ENCODE measurements around the gene TRAK1. TPM values are rescaled to one million over a fixed set of nuclear protein-coding genes. Genes with fewer than 3 reads are reported as not detected.
"Not testable (repeated sequence)": the region's sequence is repeated elsewhere in the genome, so short reads cannot be mapped to it uniquely, and the experiment has no call there.

Gene TRAK1, protein sequence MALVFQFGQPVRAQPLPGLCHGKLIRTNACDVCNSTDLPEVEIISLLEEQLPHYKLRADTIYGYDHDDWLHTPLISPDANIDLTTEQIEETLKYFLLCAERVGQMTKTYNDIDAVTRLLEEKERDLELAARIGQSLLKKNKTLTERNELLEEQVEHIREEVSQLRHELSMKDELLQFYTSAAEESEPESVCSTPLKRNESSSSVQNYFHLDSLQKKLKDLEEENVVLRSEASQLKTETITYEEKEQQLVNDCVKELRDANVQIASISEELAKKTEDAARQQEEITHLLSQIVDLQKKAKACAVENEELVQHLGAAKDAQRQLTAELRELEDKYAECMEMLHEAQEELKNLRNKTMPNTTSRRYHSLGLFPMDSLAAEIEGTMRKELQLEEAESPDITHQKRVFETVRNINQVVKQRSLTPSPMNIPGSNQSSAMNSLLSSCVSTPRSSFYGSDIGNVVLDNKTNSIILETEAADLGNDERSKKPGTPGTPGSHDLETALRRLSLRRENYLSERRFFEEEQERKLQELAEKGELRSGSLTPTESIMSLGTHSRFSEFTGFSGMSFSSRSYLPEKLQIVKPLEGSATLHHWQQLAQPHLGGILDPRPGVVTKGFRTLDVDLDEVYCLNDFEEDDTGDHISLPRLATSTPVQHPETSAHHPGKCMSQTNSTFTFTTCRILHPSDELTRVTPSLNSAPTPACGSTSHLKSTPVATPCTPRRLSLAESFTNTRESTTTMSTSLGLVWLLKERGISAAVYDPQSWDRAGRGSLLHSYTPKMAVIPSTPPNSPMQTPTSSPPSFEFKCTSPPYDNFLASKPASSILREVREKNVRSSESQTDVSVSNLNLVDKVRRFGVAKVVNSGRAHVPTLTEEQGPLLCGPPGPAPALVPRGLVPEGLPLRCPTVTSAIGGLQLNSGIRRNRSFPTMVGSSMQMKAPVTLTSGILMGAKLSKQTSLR
- polyA plus RNA-seq (ENCODE audit: insufficient read length): 103 TPM

DNA sequence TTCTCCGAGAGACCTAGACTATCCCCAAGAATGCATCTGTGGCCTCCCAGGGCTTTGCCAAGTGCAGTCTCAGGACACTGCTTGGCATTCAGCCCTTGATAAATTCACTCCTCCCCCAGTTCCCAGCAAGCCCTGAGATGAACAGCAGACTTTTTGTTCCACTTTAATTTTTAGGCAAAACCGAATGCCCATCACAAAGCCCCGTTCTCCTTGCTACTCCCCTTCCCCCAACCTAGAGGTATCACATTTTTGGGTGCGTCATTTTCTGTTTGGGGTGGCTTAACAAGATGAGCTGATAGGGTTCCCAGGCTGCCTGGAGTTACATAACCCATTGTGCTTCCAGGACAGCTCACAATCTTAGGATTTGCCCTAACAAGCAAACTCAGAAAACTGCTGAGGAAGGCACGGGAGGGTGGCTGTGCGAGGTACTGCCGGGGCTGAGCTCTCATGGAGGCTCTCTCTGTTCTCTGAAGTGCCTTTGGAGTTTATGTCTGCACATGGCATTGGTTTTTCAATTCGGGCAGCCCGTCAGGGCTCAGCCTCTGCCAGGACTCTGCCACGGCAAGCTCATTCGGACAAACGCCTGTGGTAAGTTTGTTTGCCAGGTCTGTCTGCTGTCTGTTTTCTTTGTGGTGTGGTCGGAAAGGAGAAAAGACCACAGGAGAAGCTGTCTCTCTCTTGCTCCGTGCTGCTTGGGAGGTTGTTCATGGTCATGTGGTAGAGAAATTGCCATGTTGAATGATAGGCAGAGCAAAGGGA, at the start of gene TRAK1:
Gene TRAK1 (plus strand): TSS at position 385 of the 759 bp plus-strand sequence. CDS start 113 bp downstream, at position 498.
- DNase-seq (ENCODE audit: low read depth): no peak

DNA sequence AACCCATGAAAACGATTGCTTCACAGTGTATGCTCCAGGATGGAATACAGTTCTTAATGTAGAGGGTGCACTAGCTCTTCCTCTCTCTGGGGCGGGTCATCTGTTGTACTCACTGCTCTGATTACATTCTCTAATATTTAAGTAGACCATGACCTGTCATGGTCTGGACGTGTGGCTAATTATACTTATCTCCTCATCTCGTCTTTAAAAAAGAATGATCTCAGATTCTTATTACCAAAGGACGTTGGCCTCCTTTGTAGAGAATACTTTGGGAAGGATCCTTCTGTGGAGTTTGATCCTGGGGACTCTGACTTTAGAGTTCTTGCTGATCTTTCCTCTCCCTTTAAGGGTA, 48.4 kb upstream of the TRAK1 start:
- DNase-seq (ENCODE audit: low read depth): no peak

DNA sequence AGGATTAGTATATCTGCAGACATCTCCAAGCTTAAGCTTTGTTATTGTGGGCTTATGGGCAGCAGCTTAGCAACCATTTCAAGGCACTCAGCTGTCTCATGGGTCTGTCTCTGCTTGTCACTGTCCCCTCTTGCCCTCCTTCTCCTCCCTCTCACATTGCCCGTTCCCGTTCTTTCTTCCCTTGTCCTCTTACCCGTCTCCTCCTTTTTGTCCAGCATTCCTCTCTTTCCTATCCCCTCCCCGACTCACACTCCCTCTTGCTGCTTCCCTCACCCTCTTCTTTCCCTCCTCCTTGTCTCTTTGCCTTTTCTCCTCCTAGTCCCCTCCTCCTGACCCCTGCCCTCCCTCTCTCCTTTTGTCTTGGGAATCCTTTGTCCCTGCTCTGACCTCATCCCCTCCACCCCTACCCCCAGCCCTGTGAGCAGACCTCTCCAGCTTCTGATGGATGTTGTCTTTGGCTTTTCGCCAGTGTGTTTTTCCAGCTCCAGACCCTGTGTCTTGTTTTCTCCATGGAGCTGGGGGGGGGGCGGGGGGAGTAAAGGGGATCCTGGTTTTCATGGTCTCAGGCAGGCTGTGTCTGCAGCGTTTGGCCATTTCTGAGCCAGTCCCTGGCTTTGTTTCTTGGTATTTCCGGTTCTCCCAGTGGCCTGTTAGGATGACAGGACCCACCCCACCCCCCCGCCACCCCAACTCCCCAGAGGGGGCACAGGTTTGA, 47.9 kb upstream of the TRAK1 start:
- no peak for DNase-seq (ENCODE audit: low read depth)

DNA sequence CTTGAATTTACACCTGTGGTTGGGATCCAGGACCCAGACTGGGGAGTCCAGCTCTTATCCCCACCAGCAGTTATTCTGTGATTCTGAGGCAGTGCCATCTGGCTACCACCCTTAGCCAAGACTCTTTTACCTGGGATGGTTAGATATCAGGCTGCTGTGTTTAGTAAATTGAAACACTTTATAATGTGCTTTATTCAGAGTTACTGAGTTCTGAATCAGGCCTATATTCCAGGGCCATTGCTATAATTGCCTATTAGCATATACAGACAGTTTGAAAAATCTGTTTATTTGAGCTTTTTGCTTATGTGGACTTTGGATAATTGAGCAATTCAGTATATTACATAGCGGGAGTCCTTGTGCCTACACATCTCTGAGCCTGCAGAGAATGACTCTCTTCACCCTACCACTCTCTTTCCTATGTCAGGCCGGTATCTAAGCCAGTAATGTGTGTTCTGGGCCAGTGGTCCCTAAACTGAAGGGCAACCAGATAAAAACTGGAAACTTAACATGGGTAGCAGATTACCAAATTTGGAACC, 45.4 kb upstream of the TRAK1 start:
- DNase-seq (ENCODE audit: low read depth): no peak

DNA sequence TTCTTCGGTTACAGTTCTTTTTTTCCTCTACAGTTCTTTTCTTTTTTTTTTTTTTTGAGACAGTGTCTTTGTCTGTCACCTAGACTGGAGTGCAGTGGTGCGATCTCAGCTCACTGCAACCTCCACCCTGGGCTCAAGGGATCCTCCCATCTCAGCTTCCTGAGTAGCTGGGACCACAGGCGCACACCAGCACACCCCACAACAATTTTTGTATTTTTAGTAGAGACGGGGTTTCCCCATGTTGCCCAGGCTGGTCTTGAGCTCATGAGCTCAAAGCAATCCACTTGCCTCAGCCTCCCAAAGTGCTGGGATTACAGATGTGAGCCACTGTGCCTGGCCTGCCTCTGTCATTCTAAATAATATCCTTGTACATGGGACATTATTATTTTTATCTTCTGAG, 42.6 kb upstream of the TRAK1 start:
- DNase-seq (ENCODE audit: low read depth): not testable (repeated sequence)

DNA sequence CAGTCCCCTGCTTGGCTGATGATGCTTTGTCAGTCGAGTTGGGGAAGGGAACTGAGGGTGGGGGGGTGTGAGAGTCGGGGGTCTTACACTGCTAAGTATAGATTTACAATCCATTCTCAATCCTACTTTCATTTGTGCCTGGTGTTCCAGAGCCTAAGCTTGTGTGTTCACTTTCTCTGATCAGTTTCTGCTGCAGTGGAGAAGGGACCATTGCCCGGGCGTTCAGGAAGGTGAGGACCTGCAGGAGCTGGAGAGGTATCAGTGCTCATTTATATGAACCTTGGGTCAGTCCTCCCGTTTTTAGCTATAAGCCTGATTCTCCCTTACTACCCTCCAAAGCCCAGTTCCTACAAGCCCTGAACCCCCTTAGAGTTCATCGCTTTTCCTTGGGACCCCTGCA, 41.0 kb upstream of the TRAK1 start:
- DNase-seq (ENCODE audit: low read depth): no peak

DNA sequence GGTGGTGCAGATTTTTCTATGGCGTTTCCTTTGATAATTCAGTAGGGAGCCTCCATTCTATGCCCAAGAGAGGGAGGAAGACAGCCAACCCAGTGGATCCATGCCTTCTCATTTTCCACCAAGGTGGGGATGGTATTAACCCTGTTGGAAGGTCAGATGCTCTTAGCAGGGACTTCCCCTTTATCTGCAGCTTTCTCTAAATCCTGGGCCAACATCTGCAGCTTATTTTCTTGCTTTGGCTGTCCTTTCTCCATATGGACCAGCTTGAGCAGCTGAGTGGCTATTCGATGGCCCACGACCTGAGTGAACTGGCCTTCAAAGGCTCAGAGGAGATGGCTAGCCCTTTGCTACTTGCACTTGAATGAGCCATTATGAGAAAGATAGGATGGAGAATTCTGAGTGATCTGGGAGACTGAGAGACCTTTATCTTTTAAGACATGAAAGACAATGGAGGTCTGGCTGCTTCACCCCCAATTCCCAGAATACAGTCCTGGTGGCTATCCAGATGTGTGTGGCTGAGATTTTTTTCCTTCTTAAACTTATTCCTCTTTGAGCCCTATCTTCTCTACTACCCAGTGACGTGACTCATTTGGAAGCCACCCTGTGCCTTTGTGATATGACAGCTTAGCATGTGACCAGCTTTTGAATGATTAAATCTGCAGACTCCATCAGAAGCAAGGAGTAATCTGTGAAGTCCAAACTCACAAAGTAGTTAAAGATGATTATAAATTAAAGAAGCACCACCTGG, 39.6 kb upstream of the TRAK1 start:
- no peak for DNase-seq (ENCODE audit: low read depth)

DNA sequence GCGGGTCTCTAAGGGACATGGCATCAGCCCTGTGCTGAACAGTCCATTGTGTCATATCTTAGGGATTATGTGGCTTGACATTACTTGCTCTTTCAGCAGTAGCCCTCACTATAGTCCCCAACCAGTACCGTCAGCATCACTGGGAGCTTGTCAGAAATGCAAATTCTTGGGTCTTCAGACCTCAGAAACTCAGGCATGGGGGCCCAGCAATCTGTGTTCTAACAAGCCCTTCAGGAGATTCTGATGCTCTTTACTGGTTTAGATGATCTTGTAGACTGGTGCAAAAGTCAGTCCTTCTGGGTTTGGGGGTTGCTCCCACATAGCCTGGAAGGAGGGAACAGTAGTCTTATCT, 39.0 kb upstream of the TRAK1 start:
- DNase-seq (ENCODE audit: low read depth): no peak

DNA sequence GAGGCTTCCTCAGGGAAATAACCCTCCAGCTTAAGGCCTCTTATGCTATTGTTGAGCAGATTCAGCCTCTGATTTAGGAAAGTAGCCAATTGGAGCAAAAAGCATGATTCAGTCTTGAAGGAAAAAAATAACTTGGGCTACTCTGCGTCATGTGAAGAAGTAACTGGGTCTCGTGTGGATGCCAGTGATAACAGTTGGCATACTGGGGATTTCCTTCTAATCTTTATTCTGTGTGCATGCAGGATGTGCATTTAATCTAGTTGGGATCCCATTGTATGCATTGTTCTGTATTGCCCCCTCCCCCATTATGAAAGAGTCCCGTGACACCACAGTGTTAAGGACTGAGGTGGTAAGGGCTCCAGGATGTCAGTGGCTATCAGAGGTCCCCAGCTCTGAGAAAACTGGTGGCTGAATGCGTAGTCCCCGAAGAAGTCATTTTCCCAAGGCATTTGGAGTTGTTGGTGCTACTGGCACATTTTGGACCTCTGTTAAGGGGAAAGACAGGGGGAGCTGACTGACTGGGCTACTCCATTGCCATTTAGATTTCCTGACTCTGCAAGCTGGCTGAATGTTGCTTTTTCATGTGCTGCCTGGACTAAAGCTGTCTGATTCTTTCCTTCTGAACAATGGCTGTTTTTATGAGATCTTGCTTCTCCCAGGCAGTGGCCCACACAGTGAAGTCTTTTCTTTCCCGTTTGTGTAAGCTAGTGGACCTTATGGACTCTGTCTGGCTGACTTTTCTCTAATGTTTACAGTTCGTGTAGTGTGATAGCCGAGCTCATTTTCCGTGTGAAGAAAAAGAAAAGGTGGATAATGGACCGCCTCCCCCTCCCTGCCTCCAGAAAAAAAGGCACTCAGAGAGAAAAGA, 38.4 kb upstream of the TRAK1 start:
- no peak for DNase-seq (ENCODE audit: low read depth)

DNA sequence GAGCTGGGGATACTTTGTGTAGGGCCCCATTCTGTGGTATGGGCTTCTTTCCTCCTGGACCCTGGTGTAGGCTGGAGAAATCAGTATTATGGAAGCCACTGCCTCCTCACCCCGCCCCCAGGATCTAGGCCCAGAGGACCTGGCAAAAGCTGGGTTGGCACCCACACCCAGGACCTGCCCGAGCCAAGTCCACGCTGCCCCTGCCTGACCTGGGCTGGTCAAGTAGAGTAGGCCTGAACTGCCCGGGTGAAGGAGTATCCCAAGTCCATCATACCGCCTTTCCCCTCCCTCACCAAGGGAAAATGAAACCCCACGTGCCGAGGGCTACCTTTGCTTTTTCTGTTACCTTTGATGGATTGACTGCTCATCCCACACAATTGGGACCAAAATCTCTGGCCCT, 37.7 kb upstream of the TRAK1 start:
- DNase-seq (ENCODE audit: low read depth): no peak

DNA sequence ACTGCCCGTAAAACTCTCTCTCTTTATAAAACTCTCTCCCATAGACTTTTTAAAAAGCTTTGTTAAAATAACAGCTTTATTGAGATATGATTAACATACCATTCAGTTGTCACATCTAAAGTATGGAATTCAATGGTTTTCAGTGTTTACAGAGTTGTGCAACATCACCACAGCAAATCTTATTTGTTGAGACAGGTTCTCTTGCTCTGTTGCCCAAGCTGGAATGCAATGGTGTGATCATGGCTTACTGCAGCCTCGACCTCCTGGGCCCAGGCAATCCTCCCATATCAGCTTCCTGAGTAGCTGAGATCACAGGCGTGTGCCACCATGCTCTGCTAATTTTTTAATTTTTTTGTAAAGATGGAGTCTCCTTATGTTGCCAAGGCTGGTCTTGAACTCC, 35.9 kb upstream of the TRAK1 start:
- DNase-seq (ENCODE audit: low read depth): no peak

DNA sequence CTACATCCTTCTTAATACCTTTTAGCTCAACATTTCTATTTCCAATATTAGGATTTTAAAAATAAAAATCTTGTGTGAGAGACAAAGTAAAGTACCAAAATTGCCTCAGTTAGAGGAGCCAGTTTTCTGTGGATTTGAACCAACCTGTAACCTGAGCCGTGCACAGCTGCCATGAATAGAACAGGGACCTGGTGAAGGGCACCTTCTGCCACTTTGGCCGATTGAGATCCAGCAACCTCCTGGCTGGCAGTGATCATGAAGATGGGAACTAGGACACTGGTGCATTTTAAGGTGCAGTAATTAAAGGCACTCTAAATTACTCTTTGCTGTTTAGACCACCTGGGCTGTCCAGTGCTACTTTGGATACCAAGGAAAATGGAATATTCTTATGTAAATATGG, 34.3 kb upstream of the TRAK1 start:
- DNase-seq (ENCODE audit: low read depth): no peak

DNA sequence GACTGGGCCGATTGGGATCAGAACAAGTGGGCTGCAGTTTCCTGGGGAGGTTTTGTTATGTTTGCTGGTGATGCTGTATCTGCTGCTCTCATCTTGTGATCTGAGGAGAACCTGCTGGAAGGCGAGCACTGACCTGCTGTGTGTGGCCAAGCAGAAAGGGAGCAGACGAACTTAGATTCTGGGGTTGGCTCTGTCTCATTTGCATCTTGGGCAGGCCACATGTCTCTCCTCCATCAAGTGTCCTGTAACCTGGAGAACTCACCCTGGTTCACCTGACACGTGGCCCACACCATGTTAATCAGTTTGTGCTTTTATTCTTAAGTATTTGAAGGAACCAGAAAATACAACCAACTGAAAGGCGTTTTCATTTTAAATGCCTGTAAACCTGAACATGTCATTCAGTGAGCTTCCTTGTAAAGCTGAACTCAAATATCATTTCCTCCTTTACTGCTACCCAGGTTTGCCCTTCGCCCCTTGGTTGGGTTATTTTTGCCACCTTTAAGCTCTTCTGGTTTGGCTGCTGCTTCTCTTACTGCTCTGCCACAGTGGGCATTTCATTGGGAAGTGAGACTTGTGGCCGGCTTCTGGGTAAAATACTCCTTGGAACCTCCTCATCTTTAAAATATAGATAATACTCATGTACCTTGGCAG, 33.5 kb upstream of the TRAK1 start:
- no peak for DNase-seq (ENCODE audit: low read depth)

DNA sequence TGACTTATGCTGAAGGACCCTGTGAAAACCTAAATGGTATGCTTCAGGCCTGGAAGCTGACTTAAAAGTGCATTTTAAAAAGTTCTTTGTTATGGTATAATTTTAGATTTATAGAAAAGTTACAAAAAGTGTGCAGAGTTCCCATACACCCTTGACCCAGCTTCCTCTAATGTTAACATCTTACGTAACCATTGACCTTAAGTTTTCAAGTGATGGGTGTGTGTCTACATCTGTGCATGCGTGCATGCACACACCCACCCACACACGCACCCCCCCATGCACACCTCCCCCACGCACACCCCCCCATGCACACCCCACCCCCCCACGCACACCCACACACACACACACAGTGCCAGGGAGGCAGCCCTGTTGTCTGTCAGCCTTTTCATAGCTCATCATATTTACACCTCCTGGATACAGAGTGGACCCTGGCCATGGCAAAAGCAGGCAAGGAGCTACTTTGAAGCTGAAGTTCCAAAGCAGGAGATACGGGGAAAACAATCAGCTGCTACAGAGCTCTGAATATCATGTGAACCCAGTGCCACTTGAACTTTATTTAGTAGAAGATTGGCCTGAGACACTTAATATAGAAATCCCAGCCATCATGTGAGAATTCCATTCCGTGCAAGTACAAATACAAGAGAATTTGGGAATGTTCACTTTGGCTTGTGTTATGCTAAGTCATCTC, 30.0 kb upstream of the TRAK1 start:
- DNase-seq (ENCODE audit: low read depth): no peak

DNA sequence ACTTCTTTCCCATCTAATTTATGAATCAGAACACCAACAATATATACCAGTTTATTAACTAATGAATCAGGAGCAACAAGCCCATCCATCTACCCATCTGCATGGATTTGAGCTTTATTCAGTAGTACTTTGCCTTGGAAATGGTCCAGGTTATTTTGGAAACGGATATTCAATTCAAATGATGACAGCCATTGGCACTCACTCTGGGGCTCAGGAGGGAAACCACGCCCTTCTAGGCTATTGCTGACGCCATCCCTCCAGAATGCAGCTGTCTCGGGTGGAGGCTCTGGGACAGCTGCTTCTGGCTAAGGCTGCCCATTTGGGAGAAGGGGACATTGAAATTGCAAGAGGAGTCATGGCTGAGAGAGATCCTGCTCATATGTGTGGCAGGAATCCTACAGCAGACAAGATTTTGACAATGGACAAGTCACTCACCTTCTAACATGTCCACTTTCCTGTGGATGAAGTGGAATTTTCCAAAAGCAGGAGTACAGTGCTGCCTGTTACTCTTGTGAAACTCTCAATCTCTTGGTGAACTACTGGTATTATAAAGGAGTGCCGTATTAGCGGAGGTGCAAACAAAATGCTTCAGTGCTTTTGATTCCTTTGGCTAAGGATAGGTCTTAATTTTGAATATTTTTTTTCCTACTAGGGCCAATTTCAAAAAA, 29.3 kb upstream of the TRAK1 start:
- no peak for DNase-seq (ENCODE audit: low read depth)

DNA sequence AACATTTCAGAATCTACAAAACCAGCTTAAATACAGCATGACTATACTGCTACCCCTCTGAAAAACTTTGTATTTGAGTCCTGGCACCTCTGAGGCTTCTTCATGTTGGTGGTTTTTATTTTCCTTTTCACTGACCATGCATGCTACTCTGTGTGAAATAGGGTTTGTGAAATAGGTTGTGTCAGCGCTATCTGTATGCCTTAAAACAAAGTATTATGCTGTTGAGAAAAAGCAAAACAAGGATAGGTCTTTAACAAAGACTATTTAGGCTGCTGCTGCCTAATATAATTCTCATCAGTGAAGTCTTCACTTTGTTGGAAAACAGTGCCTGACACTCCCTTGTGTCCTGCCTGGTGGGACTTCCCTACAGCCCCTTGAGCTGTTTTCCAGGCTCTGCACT, 28.7 kb upstream of the TRAK1 start:
- DNase-seq (ENCODE audit: low read depth): no peak

DNA sequence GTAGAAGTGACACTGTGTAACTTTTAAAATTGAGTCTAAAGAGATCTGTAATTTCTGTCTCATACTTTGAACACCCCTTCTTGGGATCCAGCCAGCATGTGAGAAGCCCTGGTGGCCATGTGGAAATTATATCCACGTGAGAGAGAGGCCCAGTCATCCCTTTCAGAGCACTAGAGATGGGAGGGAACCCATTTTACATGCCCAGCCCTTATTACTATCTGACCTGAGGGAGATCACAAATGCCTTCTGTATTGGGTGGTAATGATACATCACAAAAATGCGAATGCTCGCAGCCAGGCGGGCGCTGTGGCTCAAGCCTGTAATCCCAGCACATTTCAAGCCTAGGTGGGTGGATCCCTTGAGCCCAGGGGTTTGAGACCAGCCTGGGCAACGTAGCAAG, 27.3 kb upstream of the TRAK1 start:
- DNase-seq (ENCODE audit: low read depth): no peak

All from forelimb muscle (tissue), 1 donor.